Heart right ventricle (tissue), 16 donors: ENCODE data around the gene ACTRT2. TPM values are rescaled to one million over a fixed set of nuclear protein-coding genes. Genes with fewer than 3 reads are reported as not detected.
A peak's percentile ranks its signal among the peaks of the same experiment; 100 is the strongest.

ENCODE experiments used
- ATAC-seq, 8 donors: fragments of 200-7000 bp; cut with Tn5 transposase; one replicate each; pipeline ENCODE4 v1.9.1; 2020; ENCODE audit warnings: mild to moderate bottlenecking in 8 of 8, moderate library complexity in 8 of 8, moderate number of reproducible peaks in 1 of 8
- DNase-seq, 2 donors: peaks; one replicate each; pipeline ENCODE4 v3.0.0-alpha.2; 2020
- H3K27ac ChIP-seq, 10 donors: fragments of 200-600 bp; sonication (generic) in 2 of 10; one replicate each; pipeline versions ENCODE4 v1.5.0 to v1.8.0; 2020 to 2022; ENCODE audit warnings: mild to moderate bottlenecking in 3 of 10
- H3K27me3 ChIP-seq, 7 donors: fragments of 200-600 bp; one replicate each; pipeline ENCODE4 v1.8.0; 2021 to 2022; ENCODE audit warnings: mild to moderate bottlenecking in 2 of 7
- H3K36me3 ChIP-seq, 9 donors: fragments of 200-600 bp; sonication (generic) in 1 of 9; one replicate each; pipeline versions ENCODE4 v1.5.0 to v1.8.0; 2020 to 2022; ENCODE audit warnings: mild to moderate bottlenecking in 2 of 9
- H3K4me1 ChIP-seq, 9 donors: fragments of 200-600 bp; sonication (generic) in 1 of 9; one replicate each; pipeline versions ENCODE4 v1.5.0 to v1.8.0; 2020 to 2022; ENCODE audit warnings: mild to moderate bottlenecking in 4 of 9
- H3K4me3 ChIP-seq, 10 donors: fragments of 200-600 bp; sonication (generic) in 2 of 10; one replicate each; pipeline versions ENCODE4 v1.5.0 to v1.8.0; 2020 to 2022; ENCODE audit warnings: mild to moderate bottlenecking in 7 of 10, moderate library complexity in 2 of 10
- H3K9me3 ChIP-seq, 11 donors: fragments of 200-600 bp in 10 of 11; sonication (generic) in 2 of 11; one replicate each; pipeline versions ENCODE4 v1.5.0 to v1.8.0; 2013 to 2022; ENCODE audit warnings: mild to moderate bottlenecking in 2 of 11, control low read depth in 1 of 11, moderate library complexity in 1 of 11
- CTCF ChIP-seq, 9 donors: fragments of 200-600 bp; sonication (generic) in 2 of 9; IDR thresholded peaks; one replicate each; pipeline versions ENCODE4 v1.5.0 to v1.8.0; 2021 to 2022; ENCODE audit warnings: antibody characterized with exemption in 9 of 9, mild to moderate bottlenecking in 5 of 9, moderate library complexity in 1 of 9
- WGBS, 2 donors: extraction: QIAGEN DNeasy Blood & Tissue Kit; methylation state at CpG; one replicate each; pipeline ENCODE4 v1.1.7; 2013; ENCODE audit warnings: inconsistent platforms in 1 of 2; 5-methylcytosine and 5-hydroxymethylcytosine counted together
- intact Hi-C, 10 donors: fragments of 100-400 bp; cut with DNase I; formaldehyde crosslinking; loops; one replicate each; pipeline versions ENCODE4 v1.11.1 to v1.14.2; 2022
- polyA plus RNA-seq, 2 donors: library from polyadenylated mRNA; stranded (reverse); fragments of 200-250 nt; gene quantifications; one replicate each; pipeline ENCODE4 v1.2.3, GENCODE V29; 2013
- total RNA-seq, 10 donors: library from RNA; stranded (reverse); fragmentation: NEBNext Ultra II Directional in 3 of 10; extraction: Animal tissue kit (Norgen Biotek cat#: 25700) in 3 of 10; gene quantifications; one replicate each; pipeline versions ENCODE4 v1.2.1 to v1.2.4, GENCODE V29; 2021 to 2023
- donor health status: Arrhythmogenic right ventricular cardiomyopathy.
- donor health status: ischemic (EF 13 %, LVEDD 7.1; RV severe dilation, severe dysfunction).
- donor health status: healthy with polysubstance abuse.
- donor health status: DM: no; HTN: yes; CAD: no.
- donor health status: DM: no; HTN: no; CAD: no.
- donor health status: ischemic (EF 25% LVEDD 6.9; RV normal size, moderate dysfunction).
- donor health status: ischemic (EF 25% LVEDD 5.7; RV mildly dilated, moderate dysfunction).
- donor health status: healthy.
- donor health status: DM: yes; HTN: yes; CAD: no.
- donor health status: Ischemic cardiomyopathy.
- donor health status: ischemic (EF 35%, LVEDD 5.7; RV mildly dilated, moderate dysfunction).
- donor health status: nonischemic (EF 11% LVEDD 7.7; RV severe dilation, severe dysfunction).
- donor health status: DM: yes; HTN: yes; CAD: no.
- donor health status: PGD.
- donor health status: ischemic (EF 29% LVEDD 5.4; RV normal size, mild dysfunction).
- donor health status: nonischemic (EF 23%, LVEDD 6.1; RV moderate dilation, normal function).

Gene ACTRT2
- total and polyA plus RNA-seq, 12 donors: not detected

- no peaks in the 10 kb centered on the region for H3K9me3 ChIP-seq
- peak overlapping the region; percentile 37 to 92 (median 76) for H3K4me3 ChIP-seq
- H3K27me3 ChIP-seq: peaks cover 12 to 93% (median 70%) of the 10 kb centered on the region in 7 donors
- no peak for DNase-seq
- peak overlapping the region; percentile 76 to 95 (median 86) for H3K27ac ChIP-seq
- intact Hi-C loops: loop anchor here in 7 of 10 donors (2.0 to 10.0 kb wide), 8 partner anchors 54 to 214 kb away; no protein-coding TSS in a partner anchor
- no peak for TF ChIP-seq CTCF (IDR thresholded peaks at IDR 0.05)
- peak in 2 of 8 donors; percentile 2 to 12 for ATAC-seq
- 7 to 11% methylated on average over 90 to 97 of the region's 97 CpGs for WGBS, 2 donors
- H3K36me3 ChIP-seq: no peaks in the 10 kb centered on the region
- peaks cover 2 to 81% (median 45%) of the 10 kb centered on the region in 9 donors for H3K4me1 ChIP-seq
Observed at GRCh38 chr1:3070644-3071564, 49.6 kb downstream of the ACTRT2 start.

GRCh38 chr1:3071565-3072390 is 50.5 kb downstream of the ACTRT2 start:
- DNase-seq (no peak), ATAC-seq (peak in 3 of 8 donors; percentile 1 to 17 (median 1))
- Histone ChIP-seq H3K27me3 (peaks cover 9 to 91% (median 61%) of the 10 kb centered on the region in 7 donors), H3K9me3 (no peaks in the 10 kb centered on the region), H3K27ac (peak overlapping the region; percentile 76 to 95 (median 86)), H3K4me3 (peak overlapping the region; percentile 37 to 92 (median 76)), H3K4me1 (peaks cover 2 to 81% (median 47%) of the 10 kb centered on the region in 9 donors), H3K36me3 (no peaks in the 10 kb centered on the region)
- 34 to 52% methylated on average over 17 of the region's 17 CpGs for WGBS, 2 donors
- TF ChIP-seq CTCF (IDR thresholded peaks at IDR 0.05): no peak
- intact Hi-C loops: loop anchor here in 7 of 10 donors (2.0 to 10.0 kb wide), 8 partner anchors 53 to 213 kb away; no protein-coding TSS in a partner anchor

Other genes starting within 250 kb of the ACTRT2 start
- gene TTC34, start 219.8 kb upstream of the ACTRT2 start, total RNA-seq: under 1 TPM; 0.32 to 0.74 (median 0.42) TPM
- gene TTC34, start 219.8 kb upstream of the ACTRT2 start, polyA plus RNA-seq: under 1 TPM; 0.03 to 0.73 TPM
- gene PRDM16, start 47.7 kb downstream of the ACTRT2 start, total RNA-seq: 10 to 100 TPM; 11.7 to 25.9 (median 14.8) TPM
- 10 to 100 TPM in 1 of 2 donors, 1 to 10 TPM in 1; 4.1 to 16.8 TPM for gene PRDM16, start 47.7 kb downstream of the ACTRT2 start, polyA plus RNA-seq